Measurements from ENCODE around the gene PIGM.

- TF ChIP-seq CTCF (IDR thresholded peaks at IDR 0.05; ENCODE audit: insufficient read depth, low read depth, low read length): no peak
- TF ChIP-seq EZH2 (IDR thresholded peaks at IDR 0.05; ENCODE audit: insufficient read depth, low read length): no peak
Observed at GRCh38 chr1:160021376-160022074, 10.3 kb downstream of the PIGM start.

Measured in astrocyte (in vitro differentiated cells and primary cell).